K562 (cell line): Measurements from ENCODE around the gene SCYL1. TPM values are rescaled to one million over a fixed set of nuclear protein-coding genes. Genes with fewer than 3 reads are reported as not detected.
A peak's percentile ranks its signal among the peaks of the same experiment; 100 is the strongest.

ENCODE experiments used
- ETV5 ChIP-seq: sonication (generic); formaldehyde crosslinking; IDR thresholded peaks from 2 replicates; pipeline ENCODE4 v1.4.0; 2020; ENCODE audit warnings: low read depth, mild to moderate bottlenecking, missing genetic modification reagents
- NFYB ChIP-seq: IDR thresholded peaks from 2 replicates; pipeline ENCODE4 v1.6.1; 2011; ENCODE audit warnings: mild to moderate bottlenecking, moderate library complexity; ENCODE audit not compliant: insufficient read length; ENCODE audit errors: extremely low read depth
- PYGO2 ChIP-seq: fragments of 450-650 bp; IDR thresholded peaks from 2 replicates; pipeline ENCODE4 v1.6.1; 2016; ENCODE audit warnings: mild to moderate bottlenecking, missing genetic modification characterization, moderate library complexity, missing compliant biosample characterization
- RNF2 ChIP-seq: sonication (generic); IDR thresholded peaks from 2 replicates; pipeline ENCODE4 v1.6.1; 2016
- SIN3A ChIP-seq, 2 experiments: fragments of 150-350 bp in 1 of 2; IDR thresholded peaks; 2 replicates each; pipeline ENCODE4 v1.6.1; 2011 to 2016; ENCODE audit warnings: borderline replicate concordance in 2 of 2, low read depth in 2 of 2, low read length in 2 of 2, mild to moderate bottlenecking in 2 of 2, moderate library complexity in 2 of 2; ENCODE audit not compliant: control insufficient read depth in 1 of 2
- SMARCE1 ChIP-seq: fragments of 450-650 bp; IDR thresholded peaks from 2 replicates; pipeline ENCODE4 v1.7.1; 2016; ENCODE audit warnings: mild to moderate bottlenecking
- SRF ChIP-seq, 2 experiments: fragments of 250-450, 450-650 bp in 1 of 2; sonication (Bioruptor Pico) in 1 of 2; sonication (generic) in 1 of 2; formaldehyde crosslinking; IDR thresholded peaks; 2 replicates each; pipeline versions ENCODE4 v1.5.0 to v1.5.1; 2020 to 2022; ENCODE audit warnings: mild to moderate bottlenecking in 1 of 2, missing genetic modification reagents in 1 of 2
- polyA plus RNA-seq, 8 experiments: library from polyadenylated mRNA; depleted of rRNA in 4 of 8; stranded (reverse) in 5 of 8; unstranded in 3 of 8; fragments of >200 nt; fragmentation: Nextera tagmentation in 2 of 8; fragmentation: Illumina TruSeq in 1 of 8; extraction: Ambion mirVana in 2 of 8; extraction: Trizol in 1 of 8; gene quantifications; 2 replicates each; pipeline versions ENCODE4 v1.2.1 to v1.2.3, GENCODE V29; 2011 to 2014; ENCODE audit warnings: inconsistent platforms in 1 of 8, missing spikeins in 1 of 8
- total RNA-seq, 7 experiments: library from RNA; depleted of rRNA in 6 of 7; stranded (reverse); fragments of >200 nt in 6 of 7; fragmentation: Illumina TruSeq in 2 of 7; extraction: Trizol in 2 of 7; gene quantifications; 2 replicates each; pipeline versions ENCODE4 v1.2.1 to v1.2.3, GENCODE V29; 2011 to 2021; ENCODE audit warnings: low replicate concordance in 1 of 7
- TF ChIP-seq, protein P1 (sequence below): sonication (generic); formaldehyde crosslinking; IDR thresholded peaks from 2 replicates; pipeline ENCODE4 v1.5.0; 2020; ENCODE audit warnings: missing genetic modification reagents
- TF ChIP-seq, protein P2 (sequence below): fragments of 250-450 bp; sonication (Bioruptor Pico); IDR thresholded peaks from 2 replicates; pipeline ENCODE4 v1.4.0; 2020; ENCODE audit warnings: mild to moderate bottlenecking, moderate library complexity, borderline replicate concordance
- TF ChIP-seq, protein P3 (sequence below), 2 experiments: IDR thresholded peaks in 1 of 2; conservative IDR thresholded peaks in 1 of 2; 2 replicates each; pipeline ENCODE4 v1.6.1; 2016; ENCODE audit warnings: low read depth in 2 of 2, mild to moderate bottlenecking in 1 of 2, missing compliant biosample characterization in 1 of 2, missing genetic modification characterization in 1 of 2, moderate library complexity in 1 of 2
- TF ChIP-seq, protein P4 (sequence below): fragments of 250-450 bp; sonication (Bioruptor Pico); IDR thresholded peaks from 2 replicates; pipeline ENCODE4 v1.5.0; 2021; ENCODE audit warnings: mild to moderate bottlenecking, borderline replicate concordance
- TF ChIP-seq, protein P5 (sequence below): sonication (generic); formaldehyde crosslinking; IDR thresholded peaks from 2 replicates; pipeline ENCODE4 v1.8.0; 2022; ENCODE audit warnings: mild to moderate bottlenecking, missing genetic modification reagents, borderline replicate concordance
- TF ChIP-seq, protein P6 (sequence below): sonication (generic); formaldehyde crosslinking; IDR thresholded peaks from 2 replicates; pipeline ENCODE4 v1.9.0; 2022; ENCODE audit warnings: mild to moderate bottlenecking, missing genetic modification reagents

SCYL1 gene
- total and polyA plus RNA-seq, 9 of the 15 experiments (the other 6 are each of a cell fraction or from before 2014, with no cell fraction given): 1.9 to 145 (median 57.6) TPM

DNA sequence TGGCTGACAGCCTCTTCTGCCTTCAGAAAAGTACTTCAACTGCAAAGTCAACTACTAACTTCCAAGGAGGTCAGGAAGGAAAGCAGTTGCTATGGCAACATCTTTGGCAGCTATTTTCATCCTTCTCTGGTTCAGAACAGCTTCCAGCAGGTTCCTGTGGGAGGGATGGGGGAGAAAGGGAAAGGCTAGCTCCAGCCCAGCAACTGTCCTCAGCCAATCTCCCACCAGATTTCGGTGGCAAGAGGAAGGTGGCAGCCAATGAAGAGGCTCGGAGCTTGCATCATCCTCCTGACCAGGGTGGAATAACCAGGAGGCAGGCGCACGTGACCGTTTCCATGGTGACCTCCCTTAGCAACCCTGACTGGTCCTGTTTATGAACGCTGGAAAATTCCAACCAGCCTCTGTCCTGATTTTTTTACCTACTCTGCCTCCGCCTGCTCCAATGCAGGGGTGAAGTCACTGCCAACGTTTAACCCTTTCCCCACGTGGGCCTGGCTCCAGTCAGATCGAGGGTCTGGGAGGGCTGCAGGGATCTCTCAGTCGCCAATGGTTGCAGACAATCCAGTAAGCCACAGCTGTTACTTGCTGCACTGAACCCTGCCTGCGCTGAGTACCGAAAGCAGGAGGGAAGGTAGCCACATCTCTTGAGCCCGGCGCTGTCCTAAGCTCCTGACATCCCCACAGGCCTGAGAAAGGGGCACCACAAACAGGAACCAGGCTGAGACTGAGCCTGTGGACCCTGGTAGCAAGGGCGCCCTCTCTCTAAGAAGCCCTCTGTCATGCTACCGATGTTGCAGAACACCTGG is 37.2 kb upstream of the SCYL1 start (continued):
- TF ChIP-seq, protein P1, sequence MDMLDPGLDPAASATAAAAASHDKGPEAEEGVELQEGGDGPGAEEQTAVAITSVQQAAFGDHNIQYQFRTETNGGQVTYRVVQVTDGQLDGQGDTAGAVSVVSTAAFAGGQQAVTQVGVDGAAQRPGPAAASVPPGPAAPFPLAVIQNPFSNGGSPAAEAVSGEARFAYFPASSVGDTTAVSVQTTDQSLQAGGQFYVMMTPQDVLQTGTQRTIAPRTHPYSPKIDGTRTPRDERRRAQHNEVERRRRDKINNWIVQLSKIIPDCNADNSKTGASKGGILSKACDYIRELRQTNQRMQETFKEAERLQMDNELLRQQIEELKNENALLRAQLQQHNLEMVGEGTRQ (CRISPR knock-in tag): peak; percentile 97
- no peak for TF ChIP-seq SIN3A (IDR thresholded peaks at IDR 0.05; ENCODE audit: borderline replicate concordance in 2 of 2, control insufficient read depth in 1 of 2, low read depth in 2 of 2, low read length in 2 of 2)
- TF ChIP-seq, protein P2, sequence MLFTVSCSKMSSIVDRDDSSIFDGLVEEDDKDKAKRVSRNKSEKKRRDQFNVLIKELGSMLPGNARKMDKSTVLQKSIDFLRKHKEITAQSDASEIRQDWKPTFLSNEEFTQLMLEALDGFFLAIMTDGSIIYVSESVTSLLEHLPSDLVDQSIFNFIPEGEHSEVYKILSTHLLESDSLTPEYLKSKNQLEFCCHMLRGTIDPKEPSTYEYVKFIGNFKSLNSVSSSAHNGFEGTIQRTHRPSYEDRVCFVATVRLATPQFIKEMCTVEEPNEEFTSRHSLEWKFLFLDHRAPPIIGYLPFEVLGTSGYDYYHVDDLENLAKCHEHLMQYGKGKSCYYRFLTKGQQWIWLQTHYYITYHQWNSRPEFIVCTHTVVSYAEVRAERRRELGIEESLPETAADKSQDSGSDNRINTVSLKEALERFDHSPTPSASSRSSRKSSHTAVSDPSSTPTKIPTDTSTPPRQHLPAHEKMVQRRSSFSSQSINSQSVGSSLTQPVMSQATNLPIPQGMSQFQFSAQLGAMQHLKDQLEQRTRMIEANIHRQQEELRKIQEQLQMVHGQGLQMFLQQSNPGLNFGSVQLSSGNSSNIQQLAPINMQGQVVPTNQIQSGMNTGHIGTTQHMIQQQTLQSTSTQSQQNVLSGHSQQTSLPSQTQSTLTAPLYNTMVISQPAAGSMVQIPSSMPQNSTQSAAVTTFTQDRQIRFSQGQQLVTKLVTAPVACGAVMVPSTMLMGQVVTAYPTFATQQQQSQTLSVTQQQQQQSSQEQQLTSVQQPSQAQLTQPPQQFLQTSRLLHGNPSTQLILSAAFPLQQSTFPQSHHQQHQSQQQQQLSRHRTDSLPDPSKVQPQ (CRISPR knock-in tag): no peak
- TF ChIP-seq, protein P3, sequence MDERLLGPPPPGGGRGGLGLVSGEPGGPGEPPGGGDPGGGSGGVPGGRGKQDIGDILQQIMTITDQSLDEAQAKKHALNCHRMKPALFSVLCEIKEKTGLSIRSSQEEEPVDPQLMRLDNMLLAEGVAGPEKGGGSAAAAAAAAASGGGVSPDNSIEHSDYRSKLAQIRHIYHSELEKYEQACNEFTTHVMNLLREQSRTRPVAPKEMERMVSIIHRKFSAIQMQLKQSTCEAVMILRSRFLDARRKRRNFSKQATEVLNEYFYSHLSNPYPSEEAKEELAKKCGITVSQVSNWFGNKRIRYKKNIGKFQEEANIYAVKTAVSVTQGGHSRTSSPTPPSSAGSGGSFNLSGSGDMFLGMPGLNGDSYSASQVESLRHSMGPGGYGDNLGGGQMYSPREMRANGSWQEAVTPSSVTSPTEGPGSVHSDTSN (CRISPR knock-in tag; IDR thresholded peaks at IDR 0.05; ENCODE audit: low read depth): no peak
- TF ChIP-seq, protein P3 (tag; conservative IDR thresholded peaks at IDR 0.05; ENCODE audit: low read depth): no peak
- peak; percentile 91 for TF ChIP-seq NFYB
- TF ChIP-seq, protein P4, sequence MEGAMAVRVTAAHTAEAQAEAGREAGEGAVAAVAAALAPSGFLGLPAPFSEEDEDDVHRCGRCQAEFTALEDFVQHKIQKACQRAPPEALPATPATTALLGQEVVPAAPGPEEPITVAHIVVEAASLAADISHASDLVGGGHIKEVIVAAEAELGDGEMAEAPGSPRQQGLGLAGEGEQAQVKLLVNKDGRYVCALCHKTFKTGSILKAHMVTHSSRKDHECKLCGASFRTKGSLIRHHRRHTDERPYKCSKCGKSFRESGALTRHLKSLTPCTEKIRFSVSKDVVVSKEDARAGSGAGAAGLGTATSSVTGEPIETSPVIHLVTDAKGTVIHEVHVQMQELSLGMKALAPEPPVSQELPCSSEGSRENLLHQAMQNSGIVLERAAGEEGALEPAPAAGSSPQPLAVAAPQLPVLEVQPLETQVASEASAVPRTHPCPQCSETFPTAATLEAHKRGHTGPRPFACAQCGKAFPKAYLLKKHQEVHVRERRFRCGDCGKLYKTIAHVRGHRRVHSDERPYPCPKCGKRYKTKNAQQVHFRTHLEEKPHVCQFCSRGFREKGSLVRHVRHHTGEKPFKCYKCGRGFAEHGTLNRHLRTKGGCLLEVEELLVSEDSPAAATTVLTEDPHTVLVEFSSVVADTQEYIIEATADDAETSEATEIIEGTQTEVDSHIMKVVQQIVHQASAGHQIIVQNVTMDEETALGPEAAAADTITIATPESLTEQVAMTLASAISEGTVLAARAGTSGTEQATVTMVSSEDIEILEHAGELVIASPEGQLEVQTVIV (CRISPR knock-in tag): no peak
- TF ChIP-seq ETV5 (CRISPR knock-in tag): no peak
- TF ChIP-seq, protein P5, sequence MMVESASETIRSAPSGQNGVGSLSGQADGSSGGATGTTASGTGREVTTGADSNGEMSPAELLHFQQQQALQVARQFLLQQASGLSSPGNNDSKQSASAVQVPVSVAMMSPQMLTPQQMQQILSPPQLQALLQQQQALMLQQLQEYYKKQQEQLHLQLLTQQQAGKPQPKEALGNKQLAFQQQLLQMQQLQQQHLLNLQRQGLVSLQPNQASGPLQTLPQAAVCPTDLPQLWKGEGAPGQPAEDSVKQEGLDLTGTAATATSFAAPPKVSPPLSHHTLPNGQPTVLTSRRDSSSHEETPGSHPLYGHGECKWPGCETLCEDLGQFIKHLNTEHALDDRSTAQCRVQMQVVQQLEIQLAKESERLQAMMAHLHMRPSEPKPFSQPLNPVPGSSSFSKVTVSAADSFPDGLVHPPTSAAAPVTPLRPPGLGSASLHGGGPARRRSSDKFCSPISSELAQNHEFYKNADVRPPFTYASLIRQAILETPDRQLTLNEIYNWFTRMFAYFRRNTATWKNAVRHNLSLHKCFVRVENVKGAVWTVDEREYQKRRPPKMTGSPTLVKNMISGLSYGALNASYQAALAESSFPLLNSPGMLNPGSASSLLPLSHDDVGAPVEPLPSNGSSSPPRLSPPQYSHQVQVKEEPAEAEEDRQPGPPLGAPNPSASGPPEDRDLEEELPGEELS: no peak
- TF ChIP-seq SMARCE1: no peak
- TF ChIP-seq, protein P6, sequence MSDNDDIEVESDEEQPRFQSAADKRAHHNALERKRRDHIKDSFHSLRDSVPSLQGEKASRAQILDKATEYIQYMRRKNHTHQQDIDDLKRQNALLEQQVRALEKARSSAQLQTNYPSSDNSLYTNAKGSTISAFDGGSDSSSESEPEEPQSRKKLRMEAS (CRISPR knock-in tag): peak; percentile 78
- TF ChIP-seq PYGO2 (tag): no peak
- no peak for TF ChIP-seq SRF (CRISPR knock-in tag; IDR thresholded peaks at IDR 0.05)
- TF ChIP-seq RNF2: no peak
